GM12878 (cell line): ENCODE measurements around the gene MRPL39. TPM values are rescaled to one million over a fixed set of nuclear protein-coding genes. Genes with fewer than 3 reads are reported as not detected.

ENCODE experiments used
- ATAC-seq: fragments of 200-7000 bp; cut with Tn5 transposase; 3 replicates; pipeline ENCODE4 v1.9.1; 2020; ENCODE audit warnings: mild to moderate bottlenecking, moderate library complexity
- BruUV-seq: library from RNA; stranded (reverse); fragments of 400-500 nt; replicated peaks from 2 replicates; lab custom pipeline; 2021; lab: Mats Ljungman, UMichigan
- CTCF ChIA-PET: fragments of 300-600 bp; sonication (Branson Sonifier 250); formaldehyde crosslinking; extraction: SDS; loops from one replicate; lab custom pipeline; 2021; ENCODE audit warnings: inconsistent platforms; lab: Yijun Ruan, JAX
- POLR2A ChIA-PET: fragments of 350-600 bp; formaldehyde crosslinking; extraction: SDS; loops from one replicate; lab custom pipeline; 2021; ENCODE audit warnings: inconsistent platforms; lab: Charles Lee
- RAD21 ChIA-PET: fragments of 300-600 bp; sonication (Branson Sonifier 250); formaldehyde crosslinking; loops from one replicate; lab custom pipeline; 2023; ENCODE audit warnings: antibody characterized with exemption; ENCODE audit not compliant: unreplicated experiment; lab: Charles Lee
- SMC1A ChIA-PET: fragments of 300-600 bp; sonication (Branson Sonifier 250); formaldehyde crosslinking; loops from one replicate; lab custom pipeline; 2023; ENCODE audit not compliant: unreplicated experiment, uncharacterized antibody; lab: Charles Lee
- DNase-seq: peaks from one replicate; pipeline ENCODE4 v3.0.0-alpha.2; 2011; ENCODE audit warnings: low read depth, low spot score
- FAIRE-seq: peaks from 3 replicates; lab custom pipeline; 2011; peaks lifted over from hg19 to GRCh38; lab: Jason Lieb, UNC
- H2AFZ ChIP-seq: 2 replicates; pipeline ENCODE4 v1.6.0; 2011; ENCODE audit warnings: low read depth, low read length, control low read depth; ENCODE audit not compliant: control insufficient read depth
- H3K27ac ChIP-seq: 2 replicates; pipeline ENCODE4 v1.5.1; 2011; ENCODE audit warnings: control low read depth; ENCODE audit not compliant: control insufficient read depth, insufficient read depth
- H3K27me3 ChIP-seq, 2 experiments: replicated peaks in 1 of 2; 2 replicates each; pipeline versions ENCODE4 v1.6.0 to v1.6.1; 2011; ENCODE audit warnings: low read length in 1 of 2; ENCODE audit not compliant: control insufficient read depth in 2 of 2, insufficient read depth in 2 of 2
- H3K36me3 ChIP-seq, 2 experiments: 2 replicates each; pipeline ENCODE4 v1.5.1; 2011; ENCODE audit warnings: low read length in 1 of 2; ENCODE audit not compliant: control insufficient read depth in 2 of 2, insufficient read depth in 2 of 2
- H3K4me1 ChIP-seq: 2 replicates; pipeline ENCODE4 v1.6.1; 2011; ENCODE audit warnings: mild to moderate bottlenecking, low read length, moderate library complexity, mixed read lengths; ENCODE audit not compliant: control insufficient read depth, insufficient read depth
- H3K4me2 ChIP-seq: 2 replicates; pipeline ENCODE4 v1.6.0; 2011; ENCODE audit warnings: control low read depth; ENCODE audit not compliant: control insufficient read depth, insufficient read depth
- H3K4me3 ChIP-seq: fragments of 200-600 bp; sonication (generic); 2 replicates; pipeline ENCODE4 v1.5.1; 2016
- H3K79me2 ChIP-seq: 2 replicates; pipeline ENCODE4 v1.6.0; 2011; ENCODE audit warnings: low read length; ENCODE audit not compliant: control insufficient read depth, insufficient read depth
- H3K9ac ChIP-seq: 2 replicates; pipeline ENCODE4 v1.8.0; 2011; ENCODE audit warnings: low read length, control low read depth, mixed read lengths; ENCODE audit not compliant: control insufficient read depth, insufficient read depth
- H3K9me3 ChIP-seq: replicated peaks from 3 replicates; pipeline ENCODE4 v1.5.1; 2011; ENCODE audit warnings: mild to moderate bottlenecking, low read length; ENCODE audit not compliant: control insufficient read depth, insufficient read depth
- H4K20me1 ChIP-seq: 2 replicates; pipeline ENCODE4 v1.6.0; 2011; ENCODE audit not compliant: control insufficient read depth, insufficient read depth
- BHLHE40 ChIP-seq, 2 experiments: fragments of 450-650 bp in 1 of 2; IDR thresholded peaks; 2 replicates each; pipeline ENCODE4 v1.6.1; 2011 to 2017; ENCODE audit warnings: low read depth in 2 of 2, borderline replicate concordance in 1 of 2, improper control_type of control experiment in 1 of 2, low read length in 1 of 2, mild to moderate bottlenecking in 1 of 2
- E4F1 ChIP-seq: fragments of 450-650 bp; IDR thresholded peaks from 2 replicates; pipeline ENCODE4 v1.6.1; 2018; ENCODE audit warnings: borderline replicate concordance, mild to moderate bottlenecking; ENCODE audit not compliant: partially characterized antibody
- RAD51 ChIP-seq: fragments of 450-650 bp; IDR thresholded peaks from 2 replicates; pipeline ENCODE4 v1.6.1; 2016; ENCODE audit warnings: moderate library complexity, mild to moderate bottlenecking, inconsistent platforms
- STAT3 ChIP-seq: IDR thresholded peaks from 2 replicates; pipeline ENCODE4 v1.6.1; 2011; ENCODE audit warnings: low read depth, low read length, improper control_type of control experiment
- TBL1XR1 ChIP-seq: IDR thresholded peaks from 2 replicates; pipeline ENCODE4 v1.6.1; 2012; ENCODE audit warnings: low read depth, low read length, improper control_type of control experiment
- ZNF217 ChIP-seq: fragments of 450-650 bp; IDR thresholded peaks from 2 replicates; pipeline ENCODE4 v1.6.1; 2017; ENCODE audit warnings: antibody characterized with exemption, mild to moderate bottlenecking
- WGBS: methylation state at CpG from one replicate; pipeline ENCODE4 v1.1.6; 2016; ENCODE audit warnings: low lambda C conversion rate; ENCODE audit not compliant: insufficient replicate concordance, insufficient coverage; ENCODE audit errors: missing lambda C conversion rate; 5-methylcytosine and 5-hydroxymethylcytosine counted together
- in situ Hi-C: fragments of 300-500 bp; cut with MboI; formaldehyde crosslinking; loops from 9 replicates; pipeline ENCODE4 v1.14.3; 2018; ENCODE audit warnings: mixed read lengths
- intact Hi-C: fragments of 100-400 bp; cut with micrococcal nuclease; formaldehyde crosslinking; loops from one replicate; pipeline ENCODE4 v1.14.2; 2022; ENCODE audit not compliant: unreplicated experiment
- polyA plus RNA-seq, 11 experiments: library from polyadenylated mRNA; depleted of rRNA in 4 of 11; unstranded in 6 of 11; stranded (reverse) in 5 of 11; fragments of >200 nt; fragmentation: Nextera tagmentation in 4 of 11; fragmentation: Illumina TruSeq in 1 of 11; extraction: Ambion mirVana in 4 of 11; extraction: Trizol in 1 of 11; gene quantifications; 1 replicate in 1 of 11; 2 replicates in 10 of 11; pipeline versions ENCODE4 v1.2.1 to v1.2.3, GENCODE V29; 2011 to 2016; ENCODE audit warnings: inconsistent platforms in 2 of 11, missing spikeins in 2 of 11, low read depth in 1 of 11
- total RNA-seq, 4 experiments: library from RNA; depleted of rRNA in 3 of 4; stranded (reverse); fragments of >200 nt in 3 of 4; fragmentation: Illumina TruSeq in 1 of 4; extraction: Trizol in 1 of 4; gene quantifications; 2 replicates each; pipeline versions ENCODE4 v1.2.1 to v1.2.3, GENCODE V29; 2013 to 2021

Gene MRPL39
- total and polyA plus RNA-seq, 10 of the 15 experiments (the other 5 are each of a cell fraction or from before 2014, with no cell fraction given), result 68.8 to 292 (median 120) TPM

GRCh38 chr21:25552856-25553255 is 54.4 kb downstream of the MRPL39 start (continued):
- TF ChIP-seq E4F1 (no peak), STAT3 (no peak), TBL1XR1 (no peak), ZNF217 (no peak)

- Histone ChIP-seq H3K9ac (no peak overlapping the region), H3K4me1 (peaks cover 4% of the 10 kb centered on the region), H4K20me1 (no peaks in the 10 kb centered on the region), H3K9me3 (no peaks in the 10 kb centered on the region; the same call in 2 of the 3 replicates), H3K4me2 (no peak overlapping the region), H2AFZ (no peak overlapping the region), H3K27me3 (no peaks in the 10 kb centered on the region), H3K4me3 (no peak overlapping the region), H3K36me3 (no peaks in the 10 kb centered on the region), H3K79me2 (no peaks in the 10 kb centered on the region), H3K27ac (no peak overlapping the region)
- 48% methylated on average over 1 of the region's 1 CpG for WGBS
- DNase-seq (no peak), ATAC-seq (no peak), FAIRE-seq (no peak)
- in situ Hi-C loops (no loop called here), intact Hi-C loops (no loop called here)
- CTCF ChIA-PET, result interaction anchor here (1.3 kb wide), 1 partner anchor 12 kb away, joined by 3 read pairs; no protein-coding TSS in a partner anchor
- BruUV-seq, result no TSS peak
- SMC1A ChIA-PET, result no interaction called here
- TF ChIP-seq RAD51 (no peak), BHLHE40 (IDR thresholded peaks at IDR 0.05; ENCODE audit: borderline replicate concordance in 1 of 2, low read depth in 2 of 2, low read length in 1 of 2) (no peak)
- POLR2A ChIA-PET, result no interaction called here
- RAD21 ChIA-PET, result no interaction called here
These were observed 55.7 kb downstream of the MRPL39 start for GRCh38 chr21:25551569-25551968.
